HepG2 (cell line): ENCODE results near the gene YIF1A. TPM values are rescaled to one million over a fixed set of nuclear protein-coding genes. Genes with fewer than 3 reads are reported as not detected.
A peak's percentile ranks its signal among the peaks of the same experiment; 100 is the strongest.

Experiments
- ARNT ChIP-seq: fragments of 450-650 bp; IDR thresholded peaks from 2 replicates; pipeline ENCODE4 v1.6.1; 2017
- ARNT2 ChIP-seq: sonication (generic); formaldehyde crosslinking; IDR thresholded peaks from 2 replicates; pipeline ENCODE4 v1.8.0; 2022; ENCODE audit warnings: mild to moderate bottlenecking, low read depth, missing genetic modification reagents, moderate library complexity
- ATM ChIP-seq: fragments of 450-650 bp; IDR thresholded peaks from 2 replicates; pipeline ENCODE4 v1.7.1; 2017; ENCODE audit warnings: mild to moderate bottlenecking, borderline replicate concordance
- CBX1 ChIP-seq: IDR thresholded peaks from one replicate; pipeline ENCODE4 v1.6.1; 2016; ENCODE audit warnings: antibody characterized with exemption, low read depth
- DR1 ChIP-seq: sonication (generic); formaldehyde crosslinking; IDR thresholded peaks from 2 replicates; pipeline ENCODE4 v1.8.0; 2021; ENCODE audit warnings: mild to moderate bottlenecking, missing genetic modification reagents, inconsistent platforms
- ERF ChIP-seq: IDR thresholded peaks from 2 replicates; pipeline ENCODE4 v1.6.1; 2018; ENCODE audit warnings: missing biosample characterization, missing genetic modification reagents
- GPN1 ChIP-seq: sonication (generic); formaldehyde crosslinking; IDR thresholded peaks from 2 replicates; pipeline ENCODE4 v1.5.1; 2020; ENCODE audit warnings: missing genetic modification reagents, borderline replicate concordance
- HDAC6 ChIP-seq: fragments of 200-600 bp; sonication (generic); IDR thresholded peaks from 2 replicates; pipeline ENCODE4 v1.7.0; 2017; ENCODE audit warnings: mild to moderate bottlenecking, antibody characterized with exemption, low read length, low read depth
- KAT7 ChIP-seq: IDR thresholded peaks from 2 replicates; pipeline ENCODE4 v1.6.1; 2018; ENCODE audit warnings: borderline replicate concordance, missing compliant biosample characterization
- MEIS2 ChIP-seq: sonication (generic); formaldehyde crosslinking; IDR thresholded peaks from 2 replicates; pipeline ENCODE4 v1.9.0; 2021; ENCODE audit warnings: mild to moderate bottlenecking, missing genetic modification reagents
- POLR2AphosphoS2 ChIP-seq: IDR thresholded peaks from 2 replicates; pipeline ENCODE4 v1.6.1; 2011; ENCODE audit warnings: low read depth, low read length, improper control_type of control experiment
- PRPF4 ChIP-seq: fragments of 200-400 bp; formaldehyde crosslinking; IDR thresholded peaks from 2 replicates; pipeline ENCODE4 v1.6.1; 2016; ENCODE audit warnings: low read length, low read depth; ENCODE audit not compliant: poor library complexity, severe bottlenecking
- RBM22 ChIP-seq: fragments of 200-400 bp; formaldehyde crosslinking; optimal IDR thresholded peaks from 2 replicates; pipeline ENCODE3; 2017; ENCODE audit warnings: mild to moderate bottlenecking, low read length, moderate library complexity
- SMARCC2 ChIP-seq: fragments of 450-650 bp; IDR thresholded peaks from 2 replicates; pipeline ENCODE4 v1.6.1; 2017; ENCODE audit warnings: antibody characterized with exemption, mild to moderate bottlenecking
- TP53 ChIP-seq: sonication (generic); formaldehyde crosslinking; conservative IDR thresholded peaks from 2 replicates; pipeline ENCODE4 v1.4.0; 2020; ENCODE audit warnings: missing genetic modification reagents
- ZMAT3 ChIP-seq: sonication (generic); formaldehyde crosslinking; conservative IDR thresholded peaks from 2 replicates; pipeline ENCODE4 v1.7.0; 2021; ENCODE audit warnings: missing genetic modification reagents
- ZNF205 ChIP-seq: IDR thresholded peaks from 2 replicates; pipeline ENCODE4 v1.6.1; 2018; ENCODE audit warnings: missing biosample characterization, missing genetic modification reagents
- ZNF234 ChIP-seq: sonication (generic); formaldehyde crosslinking; conservative IDR thresholded peaks from 2 replicates; pipeline ENCODE4 v1.5.1; 2020; ENCODE audit warnings: mild to moderate bottlenecking, missing genetic modification reagents
- ZNF280D ChIP-seq: sonication (generic); formaldehyde crosslinking; IDR thresholded peaks from 2 replicates; pipeline ENCODE4 v1.5.1; 2020; ENCODE audit warnings: mild to moderate bottlenecking, missing genetic modification reagents
- ZNF552 ChIP-seq: sonication (generic); formaldehyde crosslinking; IDR thresholded peaks from 2 replicates; pipeline ENCODE4 v1.9.0; 2022; ENCODE audit warnings: missing genetic modification reagents, mild to moderate bottlenecking, borderline replicate concordance
- ZNF577 ChIP-seq: sonication (generic); formaldehyde crosslinking; IDR thresholded peaks from 2 replicates; pipeline ENCODE4 v1.4.0; 2020; ENCODE audit warnings: mild to moderate bottlenecking, low read depth, missing genetic modification reagents, borderline replicate concordance
- ZNF607 ChIP-seq: sonication (generic); formaldehyde crosslinking; IDR thresholded peaks from 2 replicates; pipeline ENCODE4 v1.5.1; 2020; ENCODE audit warnings: missing genetic modification reagents, mild to moderate bottlenecking, borderline replicate concordance
- ZSCAN12 ChIP-seq: sonication (generic); formaldehyde crosslinking; IDR thresholded peaks from 2 replicates; pipeline ENCODE4 v1.9.0; 2021; ENCODE audit warnings: mild to moderate bottlenecking, missing genetic modification reagents
- polyA plus RNA-seq, 8 experiments: library from polyadenylated mRNA; depleted of rRNA in 3 of 8; stranded (reverse) in 7 of 8; unstranded in 1 of 8; fragments of >200 nt; fragmentation: Illumina TruSeq in 4 of 8; extraction: Trizol in 4 of 8; gene quantifications; 2 replicates each; pipeline versions ENCODE4 v1.2.1 to v1.2.3, GENCODE V29; 2011 to 2016; ENCODE audit warnings: low read depth in 4 of 8, missing spikeins in 1 of 8, mixed read lengths in 1 of 8; ENCODE audit not compliant: insufficient read depth in 1 of 8
- total RNA-seq, 5 experiments: library from RNA; depleted of rRNA; stranded (reverse); fragments of >200 nt; fragmentation: Illumina TruSeq; extraction: Trizol; gene quantifications; 2 replicates each; pipeline ENCODE4 v1.2.3, GENCODE V29; 2016; ENCODE audit warnings: low read depth in 1 of 5
- TF ChIP-seq, protein P1 (sequence below): sonication (generic); formaldehyde crosslinking; IDR thresholded peaks from 2 replicates; pipeline ENCODE4 v1.4.0; 2020; ENCODE audit warnings: missing genetic modification reagents
- TF ChIP-seq, protein P2 (sequence below): sonication (generic); formaldehyde crosslinking; conservative IDR thresholded peaks from 2 replicates; pipeline ENCODE4 v1.8.1; 2023; ENCODE audit warnings: missing genetic modification reagents

Gene YIF1A
- total and polyA plus RNA-seq, 2 of the 13 experiments (the other 11 are each of a cell fraction or from before 2014, with no cell fraction given): 133 to 145 TPM

DNA sequence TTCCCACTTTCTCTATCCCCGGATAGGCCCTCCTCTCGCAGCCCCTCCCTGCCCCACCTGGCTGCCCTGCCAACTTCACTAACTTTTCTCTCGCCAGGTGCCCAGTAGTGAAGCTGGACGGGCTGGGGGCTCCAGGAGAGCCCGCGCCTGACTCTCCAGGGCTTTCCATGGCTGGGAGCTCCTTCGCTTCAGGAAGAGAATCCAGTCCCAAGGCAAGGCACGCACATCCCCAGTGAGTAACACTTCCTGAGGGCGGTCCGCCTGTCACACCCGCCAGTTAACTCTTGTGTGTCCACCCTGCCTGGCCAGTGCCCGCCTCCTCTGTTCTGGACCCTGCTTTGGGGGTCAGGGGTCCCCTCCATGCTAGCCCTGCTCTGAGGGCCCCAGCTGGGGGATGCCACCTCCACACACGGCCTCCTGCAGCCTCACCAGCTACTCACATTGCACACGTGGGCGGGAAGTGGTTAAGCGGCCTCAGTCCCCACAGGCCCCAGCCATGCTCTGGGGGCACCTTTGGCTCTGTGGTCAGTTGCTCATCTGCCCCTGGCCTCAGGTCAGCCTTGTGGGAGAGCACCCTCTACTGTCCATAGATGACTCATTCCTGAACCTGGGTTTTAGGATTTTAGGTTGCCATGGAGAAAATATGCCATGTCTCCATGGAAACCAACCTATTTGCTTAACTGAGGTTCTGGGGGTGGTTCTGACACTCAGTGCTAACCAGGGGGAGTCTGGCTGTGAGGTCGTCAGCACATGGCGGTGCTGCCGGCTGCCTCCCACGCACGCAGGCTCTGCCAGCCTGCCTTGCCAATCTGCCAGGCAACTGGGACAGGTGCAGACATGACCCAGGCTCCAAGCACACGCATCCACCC lies 47.5 kb upstream of the YIF1A start, which contains the start of gene RIN1 (continued):
- TF ChIP-seq RBM22 (peak; percentile 40), MEIS2 (CRISPR knock-in tag) (peak; percentile 49; the same call in 1 of the 2 replicates), ZNF577 (CRISPR knock-in tag) (no peak), SMARCC2 (no peak), DR1 (CRISPR knock-in tag) (no peak), ARNT2 (CRISPR knock-in tag) (peak; percentile 56), PRPF4 (no peak), GPN1 (CRISPR knock-in tag) (no peak), ZNF280D (CRISPR knock-in tag) (peak; percentile 71; the same call in 1 of the 2 replicates), ATM (no peak), ZMAT3 (CRISPR knock-in tag) (no peak), ZSCAN12 (CRISPR knock-in tag) (no peak), POLR2AphosphoS2 (no peak), TP53 (no peak; the same call in 1 of the 2 replicates), ZNF552 (CRISPR knock-in tag) (peak; percentile 62; the same call in 1 of the 2 replicates), ZNF205 (CRISPR knock-in tag) (peak; percentile 81), ERF (CRISPR knock-in tag) (peak; percentile 85), CBX1 (peak; percentile 38), ZNF234 (CRISPR knock-in tag) (no peak), HDAC6 (no peak), KAT7 (peak; percentile 52; the same call in 1 of the 2 replicates), ARNT (no peak), ZNF607 (CRISPR knock-in tag) (peak; percentile 65; the same call in 1 of the 2 replicates)
- TF ChIP-seq, protein P1, sequence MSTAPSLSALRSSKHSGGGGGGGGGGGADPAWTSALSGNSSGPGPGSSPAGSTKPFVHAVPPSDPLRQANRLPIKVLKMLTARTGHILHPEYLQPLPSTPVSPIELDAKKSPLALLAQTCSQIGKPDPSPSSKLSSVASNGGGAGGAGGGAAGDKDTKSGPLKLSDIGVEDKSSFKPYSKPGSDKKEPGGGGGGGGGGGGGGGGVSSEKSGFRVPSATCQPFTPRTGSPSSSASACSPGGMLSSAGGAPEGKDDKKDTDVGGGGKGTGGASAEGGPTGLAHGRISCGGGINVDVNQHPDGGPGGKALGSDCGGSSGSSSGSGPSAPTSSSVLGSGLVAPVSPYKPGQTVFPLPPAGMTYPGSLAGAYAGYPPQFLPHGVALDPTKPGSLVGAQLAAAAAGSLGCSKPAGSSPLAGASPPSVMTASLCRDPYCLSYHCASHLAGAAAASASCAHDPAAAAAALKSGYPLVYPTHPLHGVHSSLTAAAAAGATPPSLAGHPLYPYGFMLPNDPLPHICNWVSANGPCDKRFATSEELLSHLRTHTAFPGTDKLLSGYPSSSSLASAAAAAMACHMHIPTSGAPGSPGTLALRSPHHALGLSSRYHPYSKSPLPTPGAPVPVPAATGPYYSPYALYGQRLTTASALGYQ (CRISPR knock-in tag): peak; percentile 79
- TF ChIP-seq, protein P2, sequence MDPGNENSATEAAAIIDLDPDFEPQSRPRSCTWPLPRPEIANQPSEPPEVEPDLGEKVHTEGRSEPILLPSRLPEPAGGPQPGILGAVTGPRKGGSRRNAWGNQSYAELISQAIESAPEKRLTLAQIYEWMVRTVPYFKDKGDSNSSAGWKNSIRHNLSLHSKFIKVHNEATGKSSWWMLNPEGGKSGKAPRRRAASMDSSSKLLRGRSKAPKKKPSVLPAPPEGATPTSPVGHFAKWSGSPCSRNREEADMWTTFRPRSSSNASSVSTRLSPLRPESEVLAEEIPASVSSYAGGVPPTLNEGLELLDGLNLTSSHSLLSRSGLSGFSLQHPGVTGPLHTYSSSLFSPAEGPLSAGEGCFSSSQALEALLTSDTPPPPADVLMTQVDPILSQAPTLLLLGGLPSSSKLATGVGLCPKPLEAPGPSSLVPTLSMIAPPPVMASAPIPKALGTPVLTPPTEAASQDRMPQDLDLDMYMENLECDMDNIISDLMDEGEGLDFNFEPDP: no peak
